HuH-7 (cell line): ENCODE results near the gene NDUFV3.
"Not testable (repeated sequence)": the region's sequence is repeated elsewhere in the genome, so short reads cannot be mapped to it uniquely, and the experiment has no call there.

Experiments used
- DNase-seq: peaks from one replicate; pipeline ENCODE4 v3.0.0; 2011; ENCODE audit warnings: low spot score

The NDUFV3 gene

DNA sequence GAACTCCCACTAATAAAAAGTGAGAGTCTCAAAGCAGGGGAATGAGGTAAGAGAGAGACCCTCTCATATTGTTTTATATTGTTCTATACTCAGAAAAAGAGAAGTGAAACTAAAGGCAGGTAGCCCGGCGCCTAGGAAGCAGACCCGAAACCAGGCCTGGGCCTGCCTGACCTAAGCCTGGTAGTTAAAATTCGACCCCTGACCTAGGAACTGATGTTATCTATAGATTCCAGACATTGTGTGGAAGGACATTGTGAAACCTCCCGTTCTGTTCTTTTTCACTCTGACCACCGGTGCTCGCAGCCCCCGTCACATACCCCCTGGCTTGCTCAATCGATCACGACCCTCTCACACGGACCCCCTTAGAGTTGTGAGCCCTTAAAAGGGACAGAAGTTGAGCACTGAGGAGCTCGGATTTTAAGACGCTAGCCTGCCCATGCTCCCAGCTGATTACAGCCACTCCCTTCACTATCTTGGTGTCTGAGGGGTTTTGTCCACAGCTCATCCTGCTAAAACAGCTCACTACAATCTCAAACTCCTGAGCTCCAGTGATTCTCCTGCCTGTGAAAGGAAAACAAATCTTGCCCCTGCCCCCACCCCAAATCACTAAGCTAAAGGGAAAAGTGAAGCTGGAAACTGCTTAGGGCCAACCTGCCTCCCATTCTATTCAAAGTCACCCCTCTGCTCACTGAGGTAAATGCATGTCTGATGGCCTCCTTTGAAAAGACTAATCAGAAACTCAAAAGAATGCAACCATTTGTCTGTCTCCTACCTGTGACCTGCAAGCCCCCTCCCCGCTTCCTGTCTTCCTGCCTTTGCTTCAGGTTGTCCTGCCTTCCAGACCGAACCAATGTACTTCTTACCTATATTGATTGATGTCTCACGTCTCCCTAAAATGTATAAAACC is 44.2 kb downstream of the NDUFV3 start:
- not testable (repeated sequence) for DNase-seq

DNA sequence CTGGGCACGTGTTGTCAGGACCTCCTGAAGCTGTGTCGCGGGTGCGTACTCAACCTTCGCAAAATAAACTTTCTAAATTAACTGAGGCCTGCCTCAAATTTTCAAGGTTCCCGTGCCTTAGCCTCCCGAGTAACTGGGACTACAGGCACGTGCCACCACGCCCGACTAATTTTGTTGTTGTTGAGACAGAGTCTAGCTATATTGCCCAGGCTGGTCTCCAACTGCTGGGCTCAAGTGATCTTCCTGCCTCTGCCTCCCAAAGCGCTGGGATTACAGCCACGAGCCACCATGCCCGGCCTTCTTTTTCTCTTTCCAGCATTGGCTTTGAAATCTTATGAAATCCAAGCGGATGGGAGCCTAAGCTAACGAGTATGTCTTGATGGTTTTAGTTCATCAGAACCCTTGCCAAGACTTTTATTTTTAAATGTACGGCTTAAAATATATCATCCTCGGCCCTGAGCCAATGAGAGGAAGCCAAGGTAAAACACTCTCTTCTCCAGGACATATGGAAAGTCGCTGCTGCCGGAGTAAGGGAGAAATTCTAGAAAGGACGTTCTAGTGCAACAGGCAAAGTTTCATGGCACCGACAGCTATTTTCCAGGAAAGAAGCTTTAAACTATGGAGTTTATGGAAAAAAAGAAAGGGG is 45.0 kb downstream of the NDUFV3 start:
- DNase-seq = no peak

GRCh38 chr21:42938606-42938995 is 45.5 kb downstream of the NDUFV3 start:
- not testable (repeated sequence) for DNase-seq

DNA sequence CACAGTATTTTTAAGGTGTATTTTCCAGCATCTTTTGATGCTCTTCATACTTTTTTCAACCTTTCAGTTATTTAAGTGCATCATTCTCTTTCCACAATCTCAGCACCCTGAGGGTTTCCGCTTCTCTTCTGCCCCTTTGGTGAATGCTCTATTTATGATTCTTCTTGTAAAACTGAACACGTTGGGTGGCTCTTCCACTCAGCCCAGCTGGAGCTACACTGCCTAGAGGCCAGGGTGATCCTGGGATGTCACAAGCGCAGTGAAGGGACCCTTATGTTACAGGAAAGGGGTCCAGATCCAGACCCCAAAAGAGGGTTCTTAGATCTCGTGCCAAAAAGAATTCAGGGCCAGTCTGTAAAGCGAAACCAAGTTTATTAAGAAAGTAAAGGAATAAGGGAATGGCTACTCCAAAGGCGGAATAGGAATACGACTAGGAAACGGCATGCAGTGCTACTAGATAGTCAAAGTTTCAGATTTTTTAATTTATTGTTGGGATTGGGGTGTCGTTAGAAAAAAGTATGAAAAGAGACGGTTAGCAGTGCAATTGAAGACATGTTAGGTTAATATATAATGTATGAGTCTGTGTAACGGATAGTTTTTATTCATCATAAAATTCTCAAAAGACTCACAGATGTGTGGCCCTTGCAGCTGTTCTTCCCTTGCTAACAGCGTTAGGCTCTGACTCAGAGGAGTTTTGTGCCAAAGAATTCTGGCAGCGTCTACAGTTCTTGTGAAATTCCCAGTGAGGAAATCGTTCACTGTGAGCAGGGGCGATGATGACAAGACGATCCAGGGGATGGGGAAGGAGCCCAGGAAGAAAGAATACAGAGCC is 46.7 kb downstream of the NDUFV3 start:
- no peak for DNase-seq

GRCh38 chr21:42941696-42942085 is 48.6 kb downstream of the NDUFV3 start:
- no peak for DNase-seq

DNA sequence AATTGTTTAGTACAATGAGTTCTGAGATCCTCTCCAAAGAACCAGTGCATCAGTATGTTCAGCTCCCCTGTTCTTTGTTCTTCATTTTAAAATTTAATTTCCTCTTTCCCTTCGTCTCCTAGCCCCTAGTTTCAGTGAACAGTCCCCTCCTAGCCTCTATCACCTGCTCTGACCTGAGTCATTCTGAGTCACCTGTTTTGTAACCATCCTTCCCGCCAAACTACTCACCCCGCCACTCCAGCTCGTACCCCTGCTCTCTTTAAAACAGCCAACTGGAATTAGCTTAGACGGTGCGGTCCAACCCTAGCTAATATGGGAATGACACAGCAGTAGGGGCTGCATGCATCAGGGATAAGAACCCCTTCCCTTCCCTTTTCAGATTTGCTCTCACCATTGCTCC is 49.1 kb downstream of the NDUFV3 start:
- DNase-seq = no peak

DNA sequence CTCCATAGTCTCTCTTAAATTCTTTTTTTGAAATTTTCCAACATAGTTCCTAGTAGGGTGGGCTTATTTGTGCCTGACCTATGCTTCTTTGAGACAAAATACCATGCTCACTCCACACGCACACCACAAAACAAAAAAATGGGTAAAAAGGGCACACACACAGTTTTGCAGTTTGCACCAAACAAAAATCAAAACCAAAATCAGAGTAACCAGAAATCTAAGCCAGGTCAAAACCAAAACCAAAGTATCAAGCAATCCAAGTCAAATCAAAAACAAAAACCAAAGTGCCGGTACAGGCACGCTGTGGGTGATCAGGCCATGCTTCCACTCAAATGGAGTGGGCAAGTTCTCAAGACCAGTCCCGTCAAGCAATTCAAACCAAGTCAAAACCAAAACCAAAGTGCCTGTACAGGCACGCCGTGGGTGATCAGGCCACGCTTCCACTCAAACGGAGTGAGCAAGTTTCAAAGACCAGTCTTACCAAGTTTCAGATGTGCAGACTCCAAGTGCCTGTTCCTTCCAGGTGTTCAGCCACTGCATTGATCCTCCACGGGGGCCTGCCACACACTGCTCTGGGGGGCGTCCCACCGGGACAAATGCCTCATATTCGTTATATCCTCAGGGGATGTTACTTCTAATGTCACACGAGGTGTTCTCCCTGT is 56.1 kb downstream of the NDUFV3 start:
- DNase-seq = not testable (repeated sequence)

GRCh38 chr21:42951193-42951592 is 58.1 kb downstream of the NDUFV3 start:
- not testable (repeated sequence) for DNase-seq

DNA sequence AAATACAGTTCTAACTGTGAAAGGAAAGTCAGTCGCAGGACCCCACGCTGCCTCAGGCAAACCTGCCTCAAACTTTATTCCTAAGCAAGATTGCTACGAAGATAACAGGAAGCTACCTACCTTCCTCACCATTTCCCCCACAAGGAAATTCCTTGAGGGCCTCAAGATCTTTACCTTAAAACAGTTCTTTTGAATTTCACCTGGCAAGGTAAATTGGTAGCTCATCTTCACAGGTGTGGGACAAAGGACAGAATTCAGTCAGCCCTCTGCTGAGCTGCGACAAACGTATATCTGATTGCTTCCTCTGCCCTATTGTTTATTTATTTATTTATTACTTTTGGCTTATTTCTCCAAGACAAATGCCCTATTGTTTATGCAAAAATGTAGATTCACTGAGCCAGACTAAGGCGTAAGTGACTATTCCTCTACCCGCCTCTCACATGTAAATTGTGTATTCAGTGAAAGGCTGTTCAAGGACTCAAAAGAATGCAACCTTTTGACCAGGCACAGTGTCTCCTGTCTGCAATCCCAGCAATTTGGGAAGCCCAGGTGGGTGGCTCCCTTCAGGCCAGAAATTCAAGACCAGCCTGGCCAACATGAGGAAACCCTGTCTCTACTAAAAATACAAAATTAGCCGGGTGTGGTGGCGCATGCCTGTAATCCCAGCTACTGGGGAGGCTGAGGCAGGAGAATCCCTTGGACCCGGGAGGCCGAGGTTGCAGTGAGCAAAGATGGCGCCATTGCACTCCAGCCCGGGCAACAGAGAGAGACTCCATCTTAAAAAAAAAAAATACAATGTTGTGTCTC is 63.9 kb downstream of the NDUFV3 start:
- DNase-seq = no peak

DNA sequence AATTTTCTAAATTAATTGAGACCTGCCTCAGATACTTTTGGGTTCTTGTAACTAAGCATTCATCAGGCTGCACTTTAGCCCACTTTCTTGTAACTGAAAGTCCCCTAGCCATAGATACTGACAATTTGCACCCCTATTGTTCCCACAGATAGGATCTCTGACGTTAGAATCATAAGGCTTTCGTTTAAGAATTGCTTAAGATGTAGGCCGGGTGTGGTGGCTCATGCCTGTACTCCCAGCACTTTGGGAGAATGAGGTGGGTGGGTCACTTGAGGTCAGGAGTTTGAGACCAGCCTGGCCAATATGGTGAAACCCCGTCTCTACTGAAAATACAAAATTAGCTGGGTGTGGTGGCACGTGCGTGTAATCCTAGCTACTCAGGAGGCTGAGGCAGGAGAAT is 65.0 kb downstream of the NDUFV3 start:
- not testable (repeated sequence) for DNase-seq

GRCh38 chr21:42959728-42960127 is 66.6 kb downstream of the NDUFV3 start:
- DNase-seq = no peak

DNA sequence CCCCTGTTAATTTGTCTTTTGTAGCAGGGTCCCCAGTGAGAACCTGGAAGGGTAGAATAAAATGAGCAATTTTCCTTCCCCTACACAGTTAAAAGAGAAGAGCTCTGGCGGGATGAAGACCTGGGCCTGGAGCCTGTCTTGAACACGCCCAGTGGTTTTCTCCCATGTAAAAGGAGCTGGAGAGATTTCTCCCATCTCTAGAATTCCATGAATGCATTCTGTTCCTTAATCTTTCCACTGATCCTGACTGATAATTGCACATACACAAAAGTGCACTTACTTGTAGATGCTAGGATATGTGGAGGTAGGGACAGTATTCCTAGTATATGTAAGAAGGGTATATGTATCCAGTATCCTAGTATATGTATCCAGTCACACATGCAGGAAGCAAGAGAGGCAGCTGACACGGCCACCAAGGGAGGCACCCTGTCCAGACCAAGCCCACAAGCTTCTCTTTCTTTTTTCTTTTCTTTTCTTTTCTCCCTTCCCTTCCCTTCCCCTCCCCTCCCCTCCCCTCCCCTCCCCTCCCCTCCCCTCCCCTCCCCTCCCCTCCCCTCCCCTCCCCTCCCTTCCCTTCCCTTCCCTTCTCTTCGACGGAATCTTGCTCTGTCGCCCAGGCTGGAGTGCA is 69.4 kb downstream of the NDUFV3 start:
- no peak for DNase-seq
